ENCODE measurements around the gene RABGAP1L. TPM values are rescaled to one million over a fixed set of nuclear protein-coding genes. Genes with fewer than 3 reads are reported as not detected.

RABGAP1L gene
- total and polyA plus RNA-seq, 10 of the 15 experiments (the other 5 are each of a cell fraction or from before 2014, with no cell fraction given): 5.8 to 194 (median 113) TPM

GRCh38 chr1:174160109-174160473 lies 771 bp downstream of the RABGAP1L start (continued):
- TF ChIP-seq ZBTB33 (IDR thresholded peaks at IDR 0.05) (no peak), IKZF2 (IDR thresholded peaks at IDR 0.05) (peak in 1 of 2 experiments; percentile 14; a peak in 1 of 4 replicates), CBX5 (IDR thresholded peaks at IDR 0.05; ENCODE audit: low read depth) (no peak), EGR1 (IDR thresholded peaks at IDR 0.05; ENCODE audit: borderline replicate concordance in 1 of 2, low read depth in 2 of 2, low read length in 2 of 2) (0 out of 3 replicates have a peak, but pooled peaks of 1 of the 2 experiments have one; percentile 2), IRF3 (IDR thresholded peaks at IDR 0.05) (no peak), RUNX3 (IDR thresholded peaks at IDR 0.05; ENCODE audit: low read length) (peak; percentile 72)

GRCh38 chr1:174160603-174161002 lies 1.3 kb downstream of the RABGAP1L start:
- Histone ChIP-seq H3K4me2 (ENCODE audit: control insufficient read depth, insufficient read depth) (peak overlapping the region; percentile 70), H2AFZ (ENCODE audit: control insufficient read depth, low read depth, low read length) (no peak overlapping the region), H3K9me3 (replicated peaks; ENCODE audit: control insufficient read depth, insufficient read depth, low read length) (no peaks in the 10 kb centered on the region), H3K36me3 (ENCODE audit: control insufficient read depth in 2 of 2, insufficient read depth in 2 of 2, low read length in 1 of 2) (no peaks in the 10 kb centered on the region), H4K20me1 (ENCODE audit: control insufficient read depth, insufficient read depth) (no peaks in the 10 kb centered on the region; the same call in 1 of the 2 replicates), H3K27ac (ENCODE audit: control insufficient read depth, insufficient read depth) (peak overlapping the region; percentile 93), H3K27me3 (replicated peaks in 1 of 2; ENCODE audit: control insufficient read depth in 2 of 2, insufficient read depth in 2 of 2, low read length in 1 of 2) (no peaks in the 10 kb centered on the region; a peak in 1 of 4 replicates), H3K4me1 (ENCODE audit: control insufficient read depth, insufficient read depth, low read length) (peaks cover 38% of the 10 kb centered on the region), H3K4me3 (peak overlapping the region; percentile 91), H3K9ac (ENCODE audit: control insufficient read depth, insufficient read depth, low read length) (peak overlapping the region; percentile 71), H3K79me2 (ENCODE audit: control insufficient read depth, insufficient read depth, low read length) (peaks cover 70% of the 10 kb centered on the region)
- ChIA-PET CTCF (no interaction called here), POLR2A (no interaction called here), RAD21 (ENCODE audit: unreplicated experiment) (no interaction called here), SMC1A (ENCODE audit: uncharacterized antibody, unreplicated experiment) (interaction anchor here (0.9 kb wide), 1 partner anchor 67 kb away, joined by 5 read pairs; no protein-coding TSS in a partner anchor)
- WGBS (ENCODE audit: insufficient coverage, insufficient replicate concordance, low lambda C conversion rate, missing lambda C conversion rate): 0% methylated on average over 5 of the region's 5 CpGs
- in situ Hi-C loops (cut with MboI) (no loop called here), intact Hi-C loops (cut with micrococcal nuclease; ENCODE audit: unreplicated experiment) (no loop called here)
- ATAC-seq: no peak
- no peak for DNase-seq (ENCODE audit: low read depth, low spot score)
- no peak for FAIRE-seq
- no TSS peak for BruUV-seq (replicated peaks)
- TF ChIP-seq NFIC (IDR thresholded peaks at IDR 0.05; ENCODE audit: low read depth, low read length) (no peak), KAT2A (conservative IDR thresholded peaks at IDR 0.05; ENCODE audit: control insufficient read depth, low read depth, low read length) (no peak), SP1 (IDR thresholded peaks at IDR 0.05; ENCODE audit: low read depth, low read length) (no peak), ETV6 (conservative IDR thresholded peaks at IDR 0.05 in 1 of 2, IDR thresholded peaks at IDR 0.05 in 1 of 2; ENCODE audit: borderline replicate concordance in 1 of 2, low read depth in 1 of 2) (no peak), HDAC2 (IDR thresholded peaks at IDR 0.05) (no peak), ZNF207 (IDR thresholded peaks at IDR 0.05; ENCODE audit: borderline replicate concordance) (no peak), CBFB (IDR thresholded peaks at IDR 0.05; ENCODE audit: low read depth) (no peak), TCF12 (IDR thresholded peaks at IDR 0.05; ENCODE audit: low read depth, low read length) (no peak), BMI1 (IDR thresholded peaks at IDR 0.05; ENCODE audit: borderline replicate concordance) (no peak), RELB (IDR thresholded peaks at IDR 0.05; ENCODE audit: low read depth) (no peak), STAT1 (conservative IDR thresholded peaks at IDR 0.05) (no peak), RELA (IDR thresholded peaks at IDR 0.05; ENCODE audit: borderline replicate concordance, partially characterized antibody) (no peak), ZNF274 (IDR thresholded peaks at IDR 0.05; ENCODE audit: insufficient read depth, insufficient read length) (no peak), KDM1A (IDR thresholded peaks at IDR 0.05; ENCODE audit: borderline replicate concordance) (no peak), IKZF1 (conservative IDR thresholded peaks at IDR 0.05) (no peak), MXI1 (IDR thresholded peaks at IDR 0.05; ENCODE audit: low read depth, low read length) (no peak)

All from GM12878 (cell line).